Lower leg skin (tissue), 3 donors: ENCODE measurements around the gene SART1.
"Not testable (repeated sequence)": the region's sequence is repeated elsewhere in the genome, so short reads cannot be mapped to it uniquely, and the experiment has no call there.

ENCODE experiments used
- CTCF ChIP-seq, 3 donors: fragments of 450-650 bp; IDR thresholded peaks; one replicate each; pipeline ENCODE4 v1.5.1; 2016; ENCODE audit warnings: antibody characterized with exemption in 3 of 3, mild to moderate bottlenecking in 3 of 3, moderate library complexity in 2 of 3
- POLR2A ChIP-seq, 2 donors: fragments of 450-650 bp; IDR thresholded peaks; one replicate each; pipeline ENCODE4 v1.6.1; 2016 to 2017; ENCODE audit warnings: antibody characterized with exemption in 2 of 2, mild to moderate bottlenecking in 1 of 2, moderate library complexity in 1 of 2

DNA sequence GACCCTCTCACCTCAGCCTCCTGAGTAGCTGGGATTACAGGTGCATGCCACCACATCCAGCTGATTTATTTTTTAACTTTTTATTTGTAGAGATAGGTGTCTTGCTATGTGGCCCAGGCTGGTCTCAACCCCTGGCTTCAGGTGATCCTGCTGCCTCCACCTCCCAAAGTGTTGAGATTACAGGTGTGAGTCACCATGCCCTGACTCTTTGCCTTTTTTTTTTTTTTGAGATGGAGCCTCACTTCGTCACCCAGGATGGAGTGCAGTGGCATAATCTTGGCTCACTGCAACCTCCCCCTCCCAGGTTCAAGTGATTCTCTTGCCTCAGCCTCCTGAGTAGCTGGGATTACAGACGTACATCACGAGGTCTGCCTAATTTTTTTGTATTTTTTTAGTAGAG, 9.9 kb upstream of the SART1 start:
- not testable (repeated sequence) for TF ChIP-seq POLR2A, CTCF (IDR thresholded peaks at IDR 0.05)
